Activated CD4-positive, CD25-positive, alpha-beta regulatory T cell (primary cell): ENCODE data around the gene SPRR2A.
"Not testable (repeated sequence)": the region's sequence is repeated elsewhere in the genome, so short reads cannot be mapped to it uniquely, and the experiment has no call there.

Experiments used
- DNase-seq, 4 experiments: peaks; one replicate each; lab custom pipeline; 2025; lab: John Stamatoyannopoulos, UW

Gene SPRR2A

GRCh38 chr1:153057375-153057774 lies at the start of gene SPRR2A:
Gene SPRR2A, minus strand, starts transcription at chr1:153057512. Its CDS starts 777 bp downstream, at chr1:153056735.
- DNase-seq = no peak

- no peak for DNase-seq
Measured at GRCh38 chr1:153100245-153100644, 42.9 kb upstream of the SPRR2A start.

- no peak for DNase-seq
Measured at GRCh38 chr1:153099461-153100045, 42.2 kb upstream of the SPRR2A start.

GRCh38 chr1:153095764-153096163 lies 38.5 kb upstream of the SPRR2A start:
- no peak for DNase-seq

GRCh38 chr1:153094426-153094825 lies 37.1 kb upstream of the SPRR2A start, which contains the start of gene SPRR2E:
Gene SPRR2E, minus strand, starts transcription at chr1:153094526. Its CDS starts 775 bp downstream, at chr1:153093751.
- DNase-seq = no peak

- DNase-seq = no peak
Measured at GRCh38 chr1:153087652-153088051, 30.3 kb upstream of the SPRR2A start.

GRCh38 chr1:153081736-153082135 lies 24.4 kb upstream of the SPRR2A start:
- no peak for DNase-seq

- no peak for DNase-seq
Measured at GRCh38 chr1:153072806-153073726, 15.8 kb upstream of the SPRR2A start.

- no peak for DNase-seq
Measured at GRCh38 chr1:153071511-153071910, 14.2 kb upstream of the SPRR2A start, which contains the start of gene SPRR2B. Gene SPRR2B, minus strand, starts transcription at chr1:153071611. Its CDS starts 772 bp downstream, at chr1:153070839.

GRCh38 chr1:153070243-153070642 lies 12.9 kb upstream of the SPRR2A start:
- no peak for DNase-seq

GRCh38 chr1:153058826-153059784 lies 1.8 kb upstream of the SPRR2A start:
- DNase-seq = no peak

- no peak for DNase-seq
Measured at GRCh38 chr1:153058154-153058553, 842 bp upstream of the SPRR2A start.

- DNase-seq = not testable (repeated sequence)
Measured at GRCh38 chr1:153056111-153056510, 1.2 kb downstream of the SPRR2A start.

GRCh38 chr1:153049211-153049610 lies 8.1 kb downstream of the SPRR2A start:
- no peak for DNase-seq

GRCh38 chr1:153040950-153041631 lies 16.2 kb downstream of the SPRR2A start, which contains the start of gene SPRR2D:
Gene SPRR2D, minus strand, starts transcription at chr1:153041120. Its CDS starts 774 bp downstream, at chr1:153040346.
- DNase-seq = no peak

GRCh38 chr1:153035211-153035610 lies 22.1 kb downstream of the SPRR2A start:
- no peak for DNase-seq

- DNase-seq = no peak
Measured at GRCh38 chr1:153032677-153033308, 24.5 kb downstream of the SPRR2A start.

- no peak for DNase-seq
Measured at GRCh38 chr1:153032073-153032472, 25.2 kb downstream of the SPRR2A start.

- DNase-seq = no peak
Measured at GRCh38 chr1:153030895-153031294, 26.4 kb downstream of the SPRR2A start, which contains the start of gene SPRR1B. Gene SPRR1B, plus strand, starts transcription at chr1:153031203. Its CDS starts 1,143 bp downstream, at chr1:153032346.

- no peak for DNase-seq
Measured at GRCh38 chr1:153028766-153029165, 28.5 kb downstream of the SPRR2A start.

GRCh38 chr1:153025797-153026196 lies 31.5 kb downstream of the SPRR2A start:
- DNase-seq = no peak
